Activated T-cell treated with anti-CD3 and anti-CD28 coated beads, Interleukin-2, amount 50 U/mL, for 1 hour (primary cell): ENCODE measurements around the gene PRICKLE3.

ENCODE experiments used
- DNase-seq: peaks from one replicate; pipeline ENCODE4 v3.0.0-alpha.2; 2020

The PRICKLE3 gene, protein sequence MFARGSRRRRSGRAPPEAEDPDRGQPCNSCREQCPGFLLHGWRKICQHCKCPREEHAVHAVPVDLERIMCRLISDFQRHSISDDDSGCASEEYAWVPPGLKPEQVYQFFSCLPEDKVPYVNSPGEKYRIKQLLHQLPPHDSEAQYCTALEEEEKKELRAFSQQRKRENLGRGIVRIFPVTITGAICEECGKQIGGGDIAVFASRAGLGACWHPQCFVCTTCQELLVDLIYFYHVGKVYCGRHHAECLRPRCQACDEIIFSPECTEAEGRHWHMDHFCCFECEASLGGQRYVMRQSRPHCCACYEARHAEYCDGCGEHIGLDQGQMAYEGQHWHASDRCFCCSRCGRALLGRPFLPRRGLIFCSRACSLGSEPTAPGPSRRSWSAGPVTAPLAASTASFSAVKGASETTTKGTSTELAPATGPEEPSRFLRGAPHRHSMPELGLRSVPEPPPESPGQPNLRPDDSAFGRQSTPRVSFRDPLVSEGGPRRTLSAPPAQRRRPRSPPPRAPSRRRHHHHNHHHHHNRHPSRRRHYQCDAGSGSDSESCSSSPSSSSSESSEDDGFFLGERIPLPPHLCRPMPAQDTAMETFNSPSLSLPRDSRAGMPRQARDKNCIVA

DNA sequence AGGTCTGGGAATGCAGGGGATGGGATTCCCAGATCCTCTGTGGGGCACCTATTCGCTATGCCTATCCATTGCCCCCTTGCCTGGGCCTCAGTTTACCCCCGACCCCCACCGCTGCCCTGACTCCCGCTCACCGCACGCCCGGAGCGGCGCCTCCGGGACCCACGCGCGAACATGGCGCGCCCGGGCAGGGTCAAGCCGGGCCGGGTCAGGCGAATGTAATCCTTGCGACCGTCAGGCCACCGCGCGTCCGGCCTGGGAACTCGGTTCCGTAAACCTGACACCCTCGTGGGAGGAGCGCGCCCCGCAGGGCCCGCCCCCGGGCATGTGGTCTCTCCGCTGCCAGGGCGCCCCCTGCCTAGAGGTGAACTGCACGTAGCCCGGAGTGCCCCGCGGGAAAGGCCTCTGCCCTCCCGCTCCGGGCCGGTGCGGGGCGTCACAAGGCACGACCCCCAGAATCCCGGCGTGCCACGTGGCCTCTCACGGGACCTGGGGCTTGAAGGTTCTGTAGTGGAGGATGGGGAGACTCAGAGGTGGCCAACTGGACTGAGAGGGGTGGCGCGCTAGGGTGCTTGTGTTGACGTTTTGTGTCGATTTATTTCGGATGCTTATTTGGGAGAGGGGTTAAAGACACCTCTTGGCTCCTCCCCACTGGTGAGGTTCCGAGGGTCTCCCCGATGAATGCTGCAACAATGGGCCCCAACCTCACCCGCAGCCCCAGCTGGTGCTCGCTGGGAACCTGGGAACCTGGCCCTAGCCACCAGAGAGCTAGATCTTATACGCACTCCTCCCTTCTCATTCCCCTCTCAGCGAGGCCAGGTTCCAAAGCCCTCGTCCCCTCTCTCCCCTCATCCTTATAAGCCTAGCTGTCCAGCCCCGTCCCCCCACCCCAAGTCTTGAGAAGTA is at the start of gene PRICKLE3:
TSS of gene PRICKLE3 (minus strand) at position 249 of the 903 bp plus-strand sequence. CDS start at position 173, 76 bp downstream.
- peak; percentile 77 for DNase-seq

DNA sequence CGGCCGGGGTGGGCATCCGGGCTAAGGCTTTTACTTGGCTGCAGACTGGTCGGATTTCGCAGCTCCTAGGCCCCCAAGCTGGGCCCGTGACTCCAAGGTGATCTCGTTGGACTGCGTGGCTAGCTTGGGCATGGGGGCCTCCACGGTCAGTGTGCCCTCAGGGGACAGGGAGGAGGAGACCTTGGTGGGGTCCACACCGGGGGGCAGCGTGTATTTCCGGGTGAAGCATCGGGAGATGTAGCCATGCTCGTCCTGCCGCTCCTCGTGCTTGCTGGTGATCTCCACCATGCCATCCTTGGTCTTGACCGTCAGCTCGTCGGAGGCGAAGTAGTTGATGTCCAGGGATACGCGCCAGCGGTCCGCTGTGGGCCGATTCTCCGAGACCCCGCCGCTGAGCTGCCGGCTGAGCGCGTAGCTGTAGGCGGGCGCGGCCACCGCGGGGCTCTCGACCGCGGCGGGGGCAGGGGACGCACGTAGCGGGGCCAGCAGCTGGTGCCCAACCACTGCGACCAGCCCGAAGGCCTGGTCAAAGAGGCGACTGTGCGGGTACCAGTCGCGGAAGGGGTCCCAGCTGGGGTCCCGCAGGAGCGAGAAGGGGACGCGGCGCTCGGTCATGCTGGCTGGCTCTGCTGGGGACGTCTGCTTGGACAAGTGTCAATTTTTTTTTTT is 47.8 kb upstream of the PRICKLE3 start:
- DNase-seq = no peak

DNA sequence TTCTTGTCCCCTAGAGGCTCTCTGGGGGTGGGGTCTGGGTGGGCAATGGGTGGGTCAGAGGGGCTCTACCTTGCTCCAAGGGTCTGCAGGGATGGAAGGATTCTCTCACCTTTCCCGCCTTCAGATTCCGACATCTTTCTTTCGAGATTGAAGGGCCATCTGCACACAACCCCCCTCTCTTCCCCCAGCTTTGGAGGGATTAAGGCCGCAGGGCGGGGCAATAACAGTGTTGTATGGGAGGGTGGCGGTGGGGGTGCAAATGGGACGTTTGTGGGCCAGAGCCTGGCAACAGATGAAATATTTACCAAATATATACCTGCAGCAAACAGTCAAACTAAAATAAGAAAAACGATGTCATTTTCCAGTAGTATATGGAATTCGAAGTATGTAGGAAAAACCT is 47.0 kb upstream of the PRICKLE3 start, which contains the start of gene CACNA1F:
TSS of gene CACNA1F (minus strand) at position 165 of the 400 bp plus-strand sequence. CDS start at position 134, 31 bp downstream.
- no peak for DNase-seq

DNA sequence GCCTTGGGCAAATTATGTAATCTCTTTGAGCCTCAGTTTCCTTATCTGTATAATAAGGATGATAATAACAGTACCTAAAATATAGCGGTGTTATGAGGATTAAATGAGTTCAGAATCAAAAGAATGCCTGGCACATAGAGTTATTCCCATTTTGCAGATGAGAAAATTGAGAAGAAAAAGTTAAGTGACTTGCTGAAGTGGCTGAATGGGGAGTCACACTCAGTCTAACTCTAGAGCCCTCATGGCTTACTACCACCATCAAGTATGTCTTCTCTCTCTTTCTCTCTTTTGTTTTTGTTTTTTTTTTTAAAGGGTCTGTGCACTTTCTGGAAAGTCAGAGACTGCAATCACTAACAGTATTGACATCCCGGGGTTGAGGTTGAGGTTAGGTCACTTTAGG is 46.4 kb upstream of the PRICKLE3 start:
- no peak for DNase-seq

DNA sequence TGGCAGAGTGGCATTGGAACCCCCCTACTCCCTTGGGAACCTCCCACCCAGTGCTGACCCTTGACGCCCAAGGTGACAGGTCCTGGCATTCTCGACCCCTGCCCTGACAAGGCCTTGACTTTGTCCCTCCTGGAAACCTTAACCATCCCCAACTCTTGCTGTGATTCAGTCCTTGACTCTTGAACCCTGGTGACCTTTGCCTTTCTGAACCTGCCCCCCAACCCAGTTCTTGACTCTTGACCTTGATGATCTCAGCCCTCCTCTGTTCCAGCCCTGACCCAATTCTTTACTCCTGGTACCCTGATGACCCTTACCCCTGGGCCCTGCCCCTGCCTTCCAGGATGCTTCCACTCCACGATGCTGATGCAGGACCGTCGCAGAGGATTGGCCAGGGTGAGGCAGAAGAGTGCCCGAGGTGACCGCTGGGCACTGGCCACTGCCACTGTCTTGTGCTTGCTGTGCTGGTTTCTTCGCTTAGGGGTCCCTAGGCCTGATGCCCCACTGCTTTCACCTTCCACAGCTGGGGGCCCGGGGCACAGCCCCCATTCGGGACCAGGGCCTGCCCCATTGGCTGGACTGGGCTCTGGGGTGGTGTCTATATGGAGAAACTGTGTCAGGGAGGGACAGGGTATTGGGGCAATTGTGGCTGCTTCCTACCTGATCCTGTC is 45.3 kb upstream of the PRICKLE3 start:
- no peak for DNase-seq

DNA sequence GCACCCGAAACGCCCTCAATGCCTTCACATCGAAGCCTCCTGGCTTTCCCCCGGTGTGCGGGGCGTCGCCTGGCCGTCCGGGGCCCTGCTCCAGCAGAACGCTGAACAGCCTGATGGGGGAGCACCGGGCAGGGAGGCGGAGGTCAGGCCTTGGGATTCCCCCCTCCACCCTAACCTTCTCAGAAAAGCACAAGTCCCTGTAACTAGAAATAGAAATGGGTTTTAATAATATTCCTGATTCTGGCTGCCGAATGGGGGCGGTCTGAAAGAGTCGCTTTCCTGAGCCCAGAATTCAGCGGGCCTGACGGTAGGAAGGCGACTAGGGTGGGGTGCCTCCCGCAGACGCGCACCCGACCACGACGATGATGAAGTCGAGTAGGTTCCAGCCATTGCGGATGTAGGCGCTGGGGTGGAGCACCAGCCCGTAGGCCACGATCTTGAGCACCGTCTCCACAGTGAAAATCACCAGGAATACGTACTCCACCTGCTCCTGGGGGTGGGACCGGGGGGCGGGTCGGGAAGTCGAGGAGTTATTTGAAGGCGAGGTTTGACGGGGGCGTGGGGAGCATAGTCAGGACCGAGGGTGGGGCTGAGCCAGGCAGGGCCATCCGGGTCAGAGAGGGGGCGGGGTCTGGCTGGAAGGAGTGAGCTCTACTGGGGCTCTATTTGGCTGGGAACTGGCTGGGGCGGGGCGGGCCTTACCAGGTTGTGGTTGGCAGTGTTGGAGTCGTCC is 44.5 kb upstream of the PRICKLE3 start:
- peak; percentile 54 for DNase-seq

DNA sequence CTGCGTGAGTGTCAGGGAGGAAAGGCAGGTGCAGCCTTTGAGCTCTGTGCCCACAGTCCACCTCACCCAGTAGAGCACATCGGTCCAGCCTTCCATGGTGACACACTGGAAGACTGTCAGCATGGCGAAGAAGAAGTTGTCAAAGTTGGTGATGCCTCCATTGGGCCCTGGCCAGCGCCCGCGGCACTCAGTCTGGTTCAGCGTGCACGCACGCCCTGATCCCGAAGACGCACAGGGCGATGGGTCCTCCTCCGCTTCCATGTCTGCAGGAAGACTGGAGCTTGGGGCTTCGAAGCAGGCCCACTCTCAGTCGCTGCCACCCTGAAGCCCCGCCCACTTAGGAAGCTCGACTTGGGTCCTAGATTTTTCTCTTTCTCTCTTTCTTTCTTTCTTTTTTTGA is 42.0 kb upstream of the PRICKLE3 start:
- DNase-seq = no peak

DNA sequence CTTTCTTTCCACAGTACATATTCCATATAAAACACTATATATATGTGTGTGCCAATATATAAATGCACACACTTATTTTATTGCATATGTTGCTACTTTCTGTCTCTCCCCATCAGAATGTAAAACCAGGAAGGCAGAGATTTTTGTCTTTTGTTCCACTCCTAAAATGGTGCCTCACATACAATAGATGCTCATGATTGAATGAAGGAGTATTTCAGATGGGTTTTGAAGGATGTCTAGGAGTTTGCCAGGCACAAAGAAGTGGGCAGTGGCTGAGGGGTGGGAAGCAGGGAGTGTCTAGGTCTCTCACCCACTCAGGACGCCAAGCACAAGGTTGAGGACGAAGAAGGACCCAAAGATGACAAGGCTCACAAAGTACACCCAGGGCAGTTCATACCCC is 41.6 kb upstream of the PRICKLE3 start:
- no peak for DNase-seq

DNA sequence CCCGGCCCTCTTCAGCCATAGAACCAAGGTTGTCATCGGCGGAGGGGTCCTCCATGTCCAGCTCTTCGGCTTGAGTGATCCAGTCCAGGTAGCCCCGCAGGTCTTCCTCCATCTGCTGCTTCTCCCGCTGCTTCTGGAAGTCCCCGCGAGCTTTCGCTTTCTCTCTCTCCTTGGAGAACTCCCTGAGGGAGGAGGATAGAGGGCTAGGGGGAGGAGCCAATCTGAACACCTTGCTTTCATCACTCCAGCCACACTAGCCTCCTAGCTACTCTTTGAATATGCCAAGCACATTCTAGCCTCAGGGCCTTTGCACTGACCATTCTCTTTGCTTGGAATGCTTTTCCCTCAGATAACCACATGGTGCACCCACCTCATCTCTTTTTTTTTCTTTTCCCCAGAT is 40.8 kb upstream of the PRICKLE3 start:
- DNase-seq = no peak

DNA sequence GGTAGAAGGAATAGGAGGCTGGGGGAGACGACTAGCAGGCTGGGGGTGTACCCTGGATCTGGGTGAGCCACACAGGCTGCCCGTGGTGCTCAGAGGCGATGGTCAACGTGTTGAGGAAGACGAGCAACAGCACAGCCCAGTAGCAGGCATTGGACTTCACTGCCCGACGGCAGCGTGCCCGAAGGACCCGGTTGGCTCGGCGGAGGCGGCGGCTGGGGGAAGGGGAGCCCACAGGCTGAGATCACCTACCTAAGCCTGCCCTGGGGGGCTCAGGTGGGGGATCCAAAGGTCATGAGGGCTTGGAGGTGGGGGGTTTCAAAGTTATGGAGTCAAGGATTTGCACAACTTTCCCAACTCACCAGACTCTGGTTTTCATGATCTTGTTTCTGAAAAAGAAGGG is 39.7 kb upstream of the PRICKLE3 start:
- no peak for DNase-seq

DNA sequence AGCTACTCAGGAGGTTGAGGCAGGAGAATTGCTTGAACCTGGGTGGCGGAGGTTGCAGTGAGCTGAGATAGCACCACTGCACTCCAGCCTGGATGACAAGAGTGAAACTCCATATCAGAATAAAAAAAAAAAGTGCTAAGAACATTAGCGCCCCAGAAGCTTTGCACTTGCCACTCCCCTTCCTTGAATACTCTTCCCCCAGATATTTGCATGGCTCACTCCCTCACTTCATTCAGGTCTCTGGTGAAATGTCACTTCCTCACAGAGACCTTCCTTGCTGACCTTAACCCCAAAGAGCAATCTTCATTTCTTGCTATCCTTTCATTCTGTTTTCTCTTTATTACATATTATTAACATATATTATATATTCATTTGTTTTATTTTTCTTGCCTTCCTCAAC is 35.7 kb upstream of the PRICKLE3 start:
- DNase-seq = no peak

DNA sequence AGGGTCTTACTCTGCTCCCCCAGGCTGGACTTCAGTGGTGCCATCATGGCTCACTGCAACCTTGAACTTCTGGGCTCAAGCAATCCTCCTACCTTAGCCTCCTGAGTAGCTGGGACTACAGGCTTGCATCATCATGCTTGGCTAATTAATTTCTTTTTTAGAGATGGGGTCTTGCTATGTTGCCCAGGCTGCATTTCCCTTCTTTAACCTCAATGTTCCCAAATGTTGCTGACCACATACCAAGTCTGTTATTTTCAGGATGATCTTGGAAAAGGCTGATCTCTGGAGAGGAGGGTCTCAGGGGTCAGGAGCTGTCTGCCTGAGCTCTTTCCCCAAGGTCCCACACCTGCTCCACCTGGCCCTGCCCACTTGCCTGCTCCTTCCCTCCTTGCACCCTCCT is 33.9 kb upstream of the PRICKLE3 start:
- DNase-seq = no peak

DNA sequence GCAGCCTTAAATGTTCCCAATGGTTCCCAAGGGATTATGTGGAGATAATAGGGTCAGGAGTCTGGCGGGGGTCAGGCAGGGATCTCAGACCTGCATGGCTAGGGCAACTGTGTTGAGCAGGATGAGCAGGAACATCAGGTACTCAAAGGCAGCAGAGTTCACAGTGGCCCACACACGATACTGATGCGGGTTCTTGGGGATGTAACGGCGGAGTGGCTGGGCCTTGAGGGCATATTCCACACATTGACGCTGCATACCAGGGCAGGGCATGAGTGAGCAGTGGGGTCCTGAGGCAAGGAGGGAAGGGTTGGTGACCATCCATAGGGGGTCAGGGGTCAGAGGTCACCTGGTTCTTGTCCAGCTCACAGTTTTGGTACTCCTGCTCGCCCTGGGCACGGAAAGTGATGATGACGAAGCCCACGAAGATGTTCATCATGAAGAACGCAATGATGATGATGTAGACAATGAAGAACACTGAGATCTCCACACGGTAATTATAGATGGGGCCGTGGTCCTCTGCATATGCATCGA is 28.9 kb upstream of the PRICKLE3 start:
- no peak for DNase-seq

DNA sequence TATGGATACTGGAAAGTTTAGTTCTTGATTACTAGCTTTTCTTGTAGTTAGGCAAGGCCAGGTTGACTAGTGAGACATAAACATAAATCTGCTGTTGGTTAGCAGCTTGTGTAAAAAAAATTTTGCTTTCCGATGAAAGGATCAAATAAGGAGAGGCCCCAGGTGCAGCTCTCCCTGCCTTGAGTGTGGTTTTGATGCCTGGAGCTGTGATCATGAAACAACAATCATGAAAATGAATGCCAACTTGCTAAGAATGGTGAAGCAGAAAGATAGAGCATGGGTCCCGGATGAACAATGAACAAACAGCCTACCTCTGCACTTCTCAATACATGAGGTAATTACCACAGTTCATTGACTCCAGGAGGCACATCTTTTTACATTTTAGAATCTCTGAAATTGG is 28.2 kb upstream of the PRICKLE3 start:
- no peak for DNase-seq

DNA sequence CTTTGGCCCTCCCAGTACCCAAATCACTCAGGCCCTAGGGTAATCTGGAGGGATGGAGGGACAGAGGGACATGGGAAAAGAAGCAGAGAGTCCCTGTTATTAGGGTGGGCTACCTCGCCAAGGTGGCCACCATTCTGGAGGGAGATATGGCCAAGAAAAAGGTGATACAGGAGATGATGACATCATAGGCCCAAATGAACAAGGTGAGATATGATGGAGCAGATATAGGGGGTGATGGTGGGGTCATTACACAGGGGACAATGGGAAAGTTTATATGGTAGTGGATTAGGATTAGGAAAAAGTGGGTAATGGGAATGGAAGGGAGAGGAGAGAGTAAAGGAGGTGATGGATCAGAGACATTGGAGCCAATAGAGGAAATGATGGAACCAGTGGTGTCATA is 26.7 kb upstream of the PRICKLE3 start:
- DNase-seq = no peak

DNA sequence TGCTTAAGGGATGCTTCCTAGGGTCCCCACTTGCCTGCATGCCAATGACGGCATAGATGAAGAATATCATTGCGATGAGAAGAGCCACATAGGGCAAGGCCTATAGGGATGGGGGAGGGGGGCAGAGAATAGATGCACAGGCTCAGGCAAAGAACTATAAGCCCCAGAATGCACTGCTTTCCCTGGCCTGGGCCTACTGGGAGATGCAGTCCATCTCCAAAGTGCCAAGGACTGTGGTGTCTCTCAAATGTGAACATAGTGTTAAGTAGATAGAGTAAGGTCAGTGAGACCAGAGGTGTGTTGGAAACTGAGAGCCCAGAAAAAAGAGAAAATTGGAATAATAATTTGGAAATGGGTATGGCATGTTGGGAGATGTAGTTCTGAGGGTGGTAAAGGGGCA is 26.0 kb upstream of the PRICKLE3 start:
- no peak for DNase-seq

DNA sequence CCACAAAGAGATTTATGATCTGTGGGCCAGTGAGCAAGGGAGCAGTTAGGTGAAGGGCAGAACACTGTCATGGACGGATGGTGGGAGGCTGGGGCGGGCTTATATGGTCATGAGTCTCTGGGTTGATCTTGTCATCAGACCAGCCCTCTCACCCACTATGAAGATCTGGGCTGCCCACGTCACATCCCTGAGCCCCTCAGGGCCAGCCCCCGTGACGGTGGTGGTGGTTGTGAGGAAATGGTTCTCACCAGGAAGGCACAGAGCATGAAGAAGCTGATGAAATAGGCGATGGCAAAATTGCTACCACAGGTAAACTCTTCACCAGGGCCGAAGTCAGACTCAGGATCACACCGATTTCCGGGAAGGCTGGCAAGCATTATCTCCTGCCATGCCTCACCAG is 24.9 kb upstream of the PRICKLE3 start:
- DNase-seq = no peak

DNA sequence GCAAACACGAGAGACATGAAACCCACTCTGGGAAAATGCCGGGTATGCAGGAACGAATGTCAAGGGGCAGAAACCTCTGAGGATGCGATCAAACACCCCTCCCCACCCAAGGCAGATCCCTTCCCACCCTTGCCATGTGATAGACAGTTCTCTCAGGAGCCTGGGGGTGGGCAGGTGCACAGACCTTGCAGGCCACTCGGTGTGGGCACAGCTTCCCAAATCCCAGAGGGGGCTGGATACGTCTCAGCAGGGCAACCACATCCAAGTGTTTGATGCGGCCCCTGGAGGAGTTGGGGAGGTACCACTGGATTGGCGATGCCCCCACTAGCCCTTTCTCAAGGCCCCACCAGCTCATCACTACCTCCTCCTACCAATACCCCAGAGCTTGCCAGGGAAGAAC is 24.2 kb upstream of the PRICKLE3 start:
- DNase-seq = no peak

DNA sequence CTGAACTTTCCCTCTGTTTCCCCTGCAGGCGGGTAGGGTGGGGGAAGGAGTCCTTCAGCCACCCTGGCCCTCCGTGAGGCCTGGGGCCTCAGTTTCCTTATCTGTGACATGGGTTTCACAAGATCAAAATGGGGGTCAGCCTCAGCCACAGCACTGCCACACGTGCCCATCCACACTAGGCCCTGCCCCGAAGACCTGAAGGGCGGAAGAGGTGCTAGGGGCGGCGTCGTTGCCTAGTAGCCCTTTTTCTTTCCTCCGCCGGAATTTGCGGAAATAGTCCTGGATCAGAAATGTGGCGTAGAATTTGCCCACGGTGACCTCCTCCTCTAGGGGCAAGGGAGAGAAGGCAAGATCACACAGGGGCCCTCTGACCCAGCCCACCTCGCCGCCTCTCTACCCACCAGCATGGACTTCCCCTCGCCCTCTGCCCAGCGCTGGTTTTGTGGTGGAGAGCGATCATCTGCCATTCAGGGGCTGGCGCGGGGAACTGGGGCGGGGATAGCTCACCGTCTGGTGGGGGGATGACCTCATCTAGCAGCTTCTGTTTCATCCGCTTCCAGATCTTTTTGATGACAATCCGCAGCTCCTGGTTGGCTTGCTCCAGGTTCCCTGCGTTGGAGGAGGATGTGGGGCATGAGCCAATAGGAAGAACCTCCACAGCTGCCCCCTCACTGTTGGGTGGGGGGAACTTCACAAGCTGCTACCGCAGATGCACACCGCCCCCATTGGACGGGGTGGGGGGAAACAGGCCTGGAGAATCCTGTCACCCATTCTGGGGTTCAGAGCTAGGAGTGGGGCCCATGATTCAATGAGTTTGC is 23.5 kb upstream of the PRICKLE3 start:
- DNase-seq = no peak

DNA sequence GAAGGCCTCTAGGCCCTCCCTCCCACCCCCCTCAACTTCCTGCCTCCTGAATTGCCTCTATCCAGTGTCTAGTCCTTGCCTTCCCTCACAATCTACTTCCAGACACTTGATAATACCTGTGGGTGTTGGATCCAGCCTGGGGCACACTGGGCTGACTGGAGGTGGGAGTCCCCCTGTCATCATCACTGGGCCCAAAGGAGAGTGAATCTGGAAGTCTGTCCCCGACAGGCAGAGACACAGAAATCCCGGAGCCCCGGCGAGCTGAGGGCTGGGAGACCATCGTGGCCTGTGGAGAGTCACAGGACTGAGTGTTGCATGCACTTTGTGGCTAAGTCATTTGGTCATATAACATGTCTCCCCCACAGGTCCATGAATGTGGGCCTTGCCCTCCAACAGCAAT is 22.2 kb upstream of the PRICKLE3 start:
- DNase-seq = no peak
